IMR-90 (cell line): ENCODE measurements around the gene PTPRN2. TPM values are rescaled to one million over a fixed set of nuclear protein-coding genes. Genes with fewer than 3 reads are reported as not detected.

ENCODE experiments used
- ATAC-seq: fragments of 200-7000 bp; cut with Tn5 transposase; 2 replicates; pipeline ENCODE4 v1.9.1; 2020; ENCODE audit warnings: low read depth, mild to moderate bottlenecking, moderate library complexity
- BruUV-seq: library from RNA; stranded (reverse); fragments of 400-500 nt; replicated peaks from 2 replicates; lab custom pipeline; 2021; lab: Mats Ljungman, UMichigan
- CTCF ChIA-PET: fragments of 300-600 bp; formaldehyde crosslinking; extraction: SDS; loops from one replicate; lab custom pipeline; 2021; ENCODE audit warnings: antibody characterized with exemption; lab: Yijun Ruan, JAX
- POLR2A ChIA-PET: fragments of 300-600 bp; sonication (Branson Sonifier 250); formaldehyde crosslinking; loops from one replicate; lab custom pipeline; 2022; ENCODE audit warnings: antibody characterized with exemption; ENCODE audit not compliant: unreplicated experiment; lab: Charles Lee
- DNase-seq: peaks from one replicate; pipeline ENCODE4 v3.0.0; 2013
- H2AFZ ChIP-seq: replicated peaks from 2 replicates; pipeline ENCODE3; 2013; ENCODE audit warnings: low read length, mild to moderate bottlenecking; ENCODE audit not compliant: poor library complexity
- H2AK5ac ChIP-seq: 2 replicates; pipeline ENCODE4 v1.6.1; 2013; ENCODE audit warnings: low read depth, low read length, inconsistent platforms
- H2AK9ac ChIP-seq: replicated peaks from 2 replicates; pipeline ENCODE3; 2013; ENCODE audit warnings: mild to moderate bottlenecking, low read depth, low read length, moderate library complexity; ENCODE audit not compliant: poor library complexity
- H2BK120ac ChIP-seq: 2 replicates; pipeline ENCODE4 v1.6.1; 2013; ENCODE audit warnings: low read depth, low read length, inconsistent platforms
- H2BK15ac ChIP-seq: 3 replicates; pipeline ENCODE4 v1.6.1; 2013; ENCODE audit warnings: low read depth, low read length, inconsistent platforms
- H2BK20ac ChIP-seq: 2 replicates; pipeline ENCODE4 v1.6.1; 2013; ENCODE audit warnings: low read depth, mild to moderate bottlenecking, inconsistent platforms, low read length, moderate library complexity
- H2BK5ac ChIP-seq: 2 replicates; pipeline ENCODE4 v1.6.1; 2013; ENCODE audit warnings: mild to moderate bottlenecking, low read depth, low read length, inconsistent platforms; ENCODE audit not compliant: poor library complexity, severe bottlenecking
- H3K14ac ChIP-seq: replicated peaks from 2 replicates; pipeline ENCODE4 v1.6.1; 2013; ENCODE audit warnings: low read depth, low read length, inconsistent platforms
- H3K18ac ChIP-seq: 2 replicates; pipeline ENCODE4 v1.6.1; 2013; ENCODE audit warnings: low read depth, low read length, control low read depth
- H3K23ac ChIP-seq: 2 replicates; pipeline ENCODE4 v1.6.1; 2013; ENCODE audit warnings: low read depth, low read length, inconsistent platforms
- H3K27ac ChIP-seq: 2 replicates; pipeline ENCODE4 v1.5.1; 2013; ENCODE audit warnings: mild to moderate bottlenecking, control low read depth, low read length; ENCODE audit not compliant: insufficient read depth
- H3K27me3 ChIP-seq: 2 replicates; pipeline ENCODE4 v1.6.1; 2013; ENCODE audit warnings: low read length; ENCODE audit not compliant: control insufficient read depth, insufficient read depth
- H3K36me3 ChIP-seq: 2 replicates; pipeline ENCODE4 v1.6.1; 2013; ENCODE audit warnings: low read length, mixed read lengths; ENCODE audit not compliant: control insufficient read depth, insufficient read depth
- H3K4ac ChIP-seq: 2 replicates; pipeline ENCODE4 v1.6.1; 2013; ENCODE audit warnings: low read depth, low read length, inconsistent platforms
- H3K4me1 ChIP-seq: 2 replicates; pipeline ENCODE4 v1.6.1; 2013; ENCODE audit warnings: low read length, mixed read lengths; ENCODE audit not compliant: control insufficient read depth, insufficient read depth
- H3K4me2 ChIP-seq: 2 replicates; pipeline ENCODE4 v1.6.1; 2013; ENCODE audit warnings: low read depth, mild to moderate bottlenecking, control low read depth, low read length, moderate library complexity
- H3K4me3 ChIP-seq: 2 replicates; pipeline ENCODE4 v1.5.1; 2013; ENCODE audit warnings: low read depth, mild to moderate bottlenecking, control low read depth, low read length, moderate library complexity; ENCODE audit not compliant: insufficient read depth
- H3K56ac ChIP-seq: 2 replicates; pipeline ENCODE4 v1.6.1; 2013; ENCODE audit warnings: low read length, inconsistent platforms; ENCODE audit not compliant: insufficient read depth; ENCODE audit errors: extremely low read depth
- H3K79me1 ChIP-seq, 2 experiments: 2 replicates each; pipeline ENCODE4 v1.6.1; 2013; ENCODE audit warnings: low read length in 2 of 2, inconsistent platforms in 1 of 2, low read depth in 1 of 2
- H3K9ac ChIP-seq: 2 replicates; pipeline ENCODE4 v1.6.1; 2013; ENCODE audit warnings: low read depth, low read length, control low read depth
- H3K9me1 ChIP-seq: 2 replicates; pipeline ENCODE4 v1.6.1; 2013; ENCODE audit warnings: low read length, inconsistent platforms; ENCODE audit not compliant: insufficient read depth
- H3K9me3 ChIP-seq: 2 replicates; pipeline ENCODE4 v1.6.1; 2013; ENCODE audit warnings: low read length; ENCODE audit not compliant: control insufficient read depth, insufficient read depth
- H4K20me1 ChIP-seq: 2 replicates; pipeline ENCODE4 v1.6.1; 2013; ENCODE audit warnings: low read length, inconsistent platforms; ENCODE audit not compliant: insufficient read depth
- H4K5ac ChIP-seq: 2 replicates; pipeline ENCODE4 v1.6.1; 2013; ENCODE audit warnings: mild to moderate bottlenecking, low read depth, low read length, control low read depth
- H4K8ac ChIP-seq, 2 experiments: 2 replicates each; pipeline ENCODE4 v1.6.1; 2013; ENCODE audit warnings: low read depth in 2 of 2, low read length in 2 of 2, control low read depth in 1 of 2, inconsistent platforms in 1 of 2
- H4K91ac ChIP-seq: 2 replicates; pipeline ENCODE4 v1.6.1; 2013; ENCODE audit warnings: low read depth, low read length, inconsistent platforms; ENCODE audit not compliant: insufficient read depth
- BHLHE40 ChIP-seq: fragments of 150-350 bp; IDR thresholded peaks from 2 replicates; pipeline ENCODE4 v1.6.1; 2016; ENCODE audit warnings: mild to moderate bottlenecking, low read depth, low read length
- CEBPB ChIP-seq: IDR thresholded peaks from 2 replicates; pipeline ENCODE4 v1.6.1; 2012; ENCODE audit warnings: low read depth, low read length, improper control_type of control experiment
- CHD1 ChIP-seq: IDR thresholded peaks from 2 replicates; pipeline ENCODE4 v1.6.1; 2012; ENCODE audit warnings: low read depth, low read length, improper control_type of control experiment
- CTCF ChIP-seq: conservative IDR thresholded peaks from 2 replicates; pipeline ENCODE4 v1.5.1; 2012; ENCODE audit warnings: mild to moderate bottlenecking, low read depth, low read length, improper control_type of control experiment
- FOS ChIP-seq: fragments of 150-350 bp; IDR thresholded peaks from 2 replicates; pipeline ENCODE4 v1.6.1; 2016; ENCODE audit warnings: low read depth, low read length
- MAFK ChIP-seq: IDR thresholded peaks from 2 replicates; pipeline ENCODE4 v1.6.1; 2012; ENCODE audit warnings: low read depth, low read length, improper control_type of control experiment
- MXI1 ChIP-seq: IDR thresholded peaks from 2 replicates; pipeline ENCODE4 v1.6.1; 2012; ENCODE audit warnings: low read depth, mild to moderate bottlenecking, low read length, moderate library complexity, borderline replicate concordance
- NFE2L2 ChIP-seq: fragments of 150-350 bp; IDR thresholded peaks from 2 replicates; pipeline ENCODE4 v1.6.1; 2016; ENCODE audit warnings: low read depth, mild to moderate bottlenecking, low read length
- POLR2A ChIP-seq: IDR thresholded peaks from 2 replicates; pipeline ENCODE4 v1.6.1; 2012; ENCODE audit warnings: mild to moderate bottlenecking, low read depth, low read length
- RAD21 ChIP-seq: IDR thresholded peaks from 2 replicates; pipeline ENCODE4 v1.6.1; 2012; ENCODE audit warnings: low read length, improper control_type of control experiment
- RCOR1 ChIP-seq: IDR thresholded peaks from 2 replicates; pipeline ENCODE4 v1.6.1; 2012; ENCODE audit warnings: mild to moderate bottlenecking, low read length, improper control_type of control experiment; ENCODE audit not compliant: insufficient replicate concordance
- RFX5 ChIP-seq: IDR thresholded peaks from 2 replicates; pipeline ENCODE4 v1.8.0; 2012; ENCODE audit warnings: low read depth, mild to moderate bottlenecking, low read length, moderate library complexity
- SMC3 ChIP-seq: fragments of 150-350 bp; IDR thresholded peaks from 2 replicates; pipeline ENCODE4 v1.6.1; 2016; ENCODE audit warnings: low read depth, mild to moderate bottlenecking, antibody characterized with exemption, low read length, moderate library complexity
- USF2 ChIP-seq: fragments of 150-350 bp; IDR thresholded peaks from 2 replicates; pipeline ENCODE4 v1.6.1; 2017; ENCODE audit warnings: mild to moderate bottlenecking, antibody characterized with exemption, low read length, low read depth
- WGBS, 2 experiments: methylation state at CpG; one replicate each; pipeline versions ENCODE4 v1.1.5 to v1.1.7; 2013; ENCODE audit warnings: missing lambda C conversion rate in 2 of 2; ENCODE audit not compliant: insufficient read length in 1 of 2; ENCODE audit errors: extremely low coverage in 2 of 2; 5-methylcytosine and 5-hydroxymethylcytosine counted together
- dilution Hi-C: fragments of 300-500 bp; cut with HindIII; formaldehyde crosslinking; loops from one replicate; pipeline ENCODE4 v1.14.3; 2018; ENCODE audit warnings: low sequenced_read_pairs; ENCODE audit not compliant: unreplicated experiment
- in situ Hi-C: fragments of 300-500 bp; cut with MboI; formaldehyde crosslinking; loops from 3 replicates; pipeline ENCODE4 v1.14.3; 2019; ENCODE audit warnings: low sequenced_read_pairs, inconsistent platforms, mixed read lengths
- intact Hi-C: fragments of 100-400 bp; cut with micrococcal nuclease; formaldehyde crosslinking; loops from 2 replicates; pipeline ENCODE4 v1.10.0; 2022
- polyA plus RNA-seq, 3 experiments: library from polyadenylated mRNA; depleted of rRNA; stranded (reverse); fragments of >200 nt; gene quantifications; 2 replicates each; pipeline ENCODE4 v1.2.3, GENCODE V29; 2012; ENCODE audit warnings: low replicate concordance in 1 of 3
- total RNA-seq: library from RNA; depleted of rRNA; stranded (reverse); fragments of >200 nt; gene quantifications from 2 replicates; pipeline ENCODE4 v1.2.3, GENCODE V29; 2012
- TF ChIP-seq, protein P1 (sequence below): fragments of 150-350 bp; IDR thresholded peaks from 2 replicates; pipeline ENCODE4 v1.6.1; 2016; ENCODE audit warnings: low read depth, mild to moderate bottlenecking, low read length, moderate library complexity, borderline replicate concordance

PTPRN2 gene
- total and polyA plus RNA-seq, 2 of the 4 experiments (the other 2 are of a cell fraction) = 0.03 TPM; not detected in 1

GRCh38 chr7:157876469-157877285, 710.9 kb downstream of the PTPRN2 start:
- dilution Hi-C loops = no loop called here
- H3K9ac ChIP-seq = no peak overlapping the region
- H3K14ac ChIP-seq = no peak overlapping the region
- peaks cover 49% of the 10 kb centered on the region for H3K9me3 ChIP-seq
- H3K27ac ChIP-seq = no peak overlapping the region
- H2BK15ac ChIP-seq = no peak overlapping the region
- H4K20me1 ChIP-seq = no peaks in the 10 kb centered on the region
- H3K4ac ChIP-seq = no peak overlapping the region
- no peak overlapping the region for H3K4me3 ChIP-seq
- H2BK5ac ChIP-seq = no peak overlapping the region
- no peak overlapping the region for H2AFZ ChIP-seq
- no peak overlapping the region for H2AK5ac ChIP-seq
- no peak for ATAC-seq
- no TSS peak for BruUV-seq
- H2AK9ac ChIP-seq = no peak overlapping the region
- no peak overlapping the region for H3K56ac ChIP-seq
- H3K27me3 ChIP-seq = no peaks in the 10 kb centered on the region
- in situ Hi-C loops = no loop called here
- no peaks in the 10 kb centered on the region for H3K9me1 ChIP-seq
- no peaks in the 10 kb centered on the region for H3K4me1 ChIP-seq
- no peaks in the 10 kb centered on the region for H3K79me1 ChIP-seq
- DNase-seq = no peak
- no peak overlapping the region for H2BK20ac ChIP-seq
- no peak overlapping the region for H4K8ac ChIP-seq
- WGBS, 2 experiments = 62% methylated on average over 23 of the region's 36 CpGs; no CpG with 5 or more reads in 1 of the 2 experiments
- CTCF ChIA-PET = no interaction called here
- H4K5ac ChIP-seq = no peak overlapping the region
- H3K23ac ChIP-seq = no peak overlapping the region
- H3K4me2 ChIP-seq = no peak overlapping the region
- no peaks in the 10 kb centered on the region for H3K36me3 ChIP-seq
- POLR2A ChIA-PET = no interaction called here
- no peak overlapping the region for H3K18ac ChIP-seq
- H2BK120ac ChIP-seq = no peak overlapping the region
- H4K91ac ChIP-seq = no peak overlapping the region
- intact Hi-C loops = no loop called here
- no peak for TF ChIP-seq BHLHE40
- no peak for TF ChIP-seq RCOR1
- no peak for TF ChIP-seq USF2
- no peak for TF ChIP-seq CTCF
- TF ChIP-seq SMC3 = no peak
- no peak for TF ChIP-seq NFE2L2
- TF ChIP-seq, protein P1, sequence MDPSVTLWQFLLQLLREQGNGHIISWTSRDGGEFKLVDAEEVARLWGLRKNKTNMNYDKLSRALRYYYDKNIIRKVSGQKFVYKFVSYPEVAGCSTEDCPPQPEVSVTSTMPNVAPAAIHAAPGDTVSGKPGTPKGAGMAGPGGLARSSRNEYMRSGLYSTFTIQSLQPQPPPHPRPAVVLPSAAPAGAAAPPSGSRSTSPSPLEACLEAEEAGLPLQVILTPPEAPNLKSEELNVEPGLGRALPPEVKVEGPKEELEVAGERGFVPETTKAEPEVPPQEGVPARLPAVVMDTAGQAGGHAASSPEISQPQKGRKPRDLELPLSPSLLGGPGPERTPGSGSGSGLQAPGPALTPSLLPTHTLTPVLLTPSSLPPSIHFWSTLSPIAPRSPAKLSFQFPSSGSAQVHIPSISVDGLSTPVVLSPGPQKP = no peak
- no peak for TF ChIP-seq RAD21
- TF ChIP-seq MAFK = no peak
- TF ChIP-seq MXI1 = no peak
- TF ChIP-seq POLR2A = no peak
- TF ChIP-seq CEBPB = no peak
- TF ChIP-seq CHD1 = no peak
- TF ChIP-seq FOS = no peak
- TF ChIP-seq RFX5 = no peak
